ENCODE results near the gene NACA. TPM values are rescaled to one million over a fixed set of nuclear protein-coding genes. Genes with fewer than 3 reads are reported as not detected.
A peak's percentile ranks its signal among the peaks of the same experiment; 100 is the strongest.

NACA gene
- total and polyA plus RNA-seq, 2 of the 13 experiments (the other 11 are each of a cell fraction or from before 2014, with no cell fraction given) = 799 to 1,700 TPM

GRCh38 chr12:56687223-56688128 is 37.6 kb downstream of the NACA start (continued):
- TF ChIP-seq ZBTB33 (CRISPR knock-in tag; IDR thresholded peaks at IDR 0.05) (no peak), GATAD1 (CRISPR knock-in tag; IDR thresholded peaks at IDR 0.05) (peak; percentile 14; the same call in 1 of the 2 replicates), FOXM1 (CRISPR knock-in tag; IDR thresholded peaks at IDR 0.05) (no peak), NFAT5 (CRISPR knock-in tag; IDR thresholded peaks at IDR 0.05) (0 out of 2 replicates have a peak, but pooled peaks have one; percentile 25), THAP9 (CRISPR knock-in tag; IDR thresholded peaks at IDR 0.05; ENCODE audit: borderline replicate concordance) (peak; percentile 84; the same call in 1 of the 2 replicates), ZNF468 (CRISPR knock-in tag; IDR thresholded peaks at IDR 0.05) (no peak), PTBP1 (IDR thresholded peaks at IDR 0.05; ENCODE audit: low read depth, low read length, poor library complexity, severe bottlenecking) (peak; percentile 77), ZNF713 (CRISPR knock-in tag; IDR thresholded peaks at IDR 0.05) (no peak), SP1 (IDR thresholded peaks at IDR 0.05) (no peak), SP1 (CRISPR knock-in tag; IDR thresholded peaks at IDR 0.05) (no peak), NKX3-1 (CRISPR knock-in tag; IDR thresholded peaks at IDR 0.05) (no peak), ZNF432 (CRISPR knock-in tag; IDR thresholded peaks at IDR 0.05; ENCODE audit: borderline replicate concordance) (no peak), PCBP1 (IDR thresholded peaks at IDR 0.05; ENCODE audit: borderline replicate concordance, low read depth, low read length) (no peak), ZNF83 (CRISPR knock-in tag; IDR thresholded peaks at IDR 0.05; ENCODE audit: borderline replicate concordance) (no peak; the same call in 1 of the 2 replicates), TFDP1 (CRISPR knock-in tag; IDR thresholded peaks at IDR 0.05; ENCODE audit: borderline replicate concordance) (peak; percentile 12; the same call in 1 of the 2 replicates), ZNF30 (CRISPR knock-in tag; IDR thresholded peaks at IDR 0.05) (no peak), ARID2 (CRISPR knock-in tag; IDR thresholded peaks at IDR 0.05; ENCODE audit: borderline replicate concordance) (0 out of 2 replicates have a peak, but pooled peaks have one; percentile 2), KDM6A (CRISPR knock-in tag; IDR thresholded peaks at IDR 0.05; ENCODE audit: low read depth) (no peak)
